HCT116 (cell line): ENCODE data around the gene STX10. TPM values are rescaled to one million over a fixed set of nuclear protein-coding genes. Genes with fewer than 3 reads are reported as not detected.
"Not testable (repeated sequence)": the region's sequence is repeated elsewhere in the genome, so short reads cannot be mapped to it uniquely, and the experiment has no call there.

Experiments
- ATAC-seq: fragments of 200-7000 bp; cut with Tn5 transposase; 2 replicates; pipeline ENCODE4 v1.9.1; 2020; ENCODE audit warnings: mild to moderate bottlenecking, moderate library complexity
- BruUV-seq: library from RNA; stranded (reverse); fragments of 400-500 nt; replicated peaks from 2 replicates; lab custom pipeline; 2021; lab: Mats Ljungman, UMichigan
- CTCF ChIA-PET: fragments of 300-600 bp; sonication (Branson Sonifier 250); formaldehyde crosslinking; loops from one replicate; lab custom pipeline; 2021; ENCODE audit warnings: antibody characterized with exemption; lab: Charles Lee
- POLR2A ChIA-PET: fragments of 300-600, 350-600 bp; sonication (Branson Sonifier 250); formaldehyde crosslinking; loops from one replicate; lab custom pipeline; 2021; ENCODE audit warnings: antibody characterized with exemption; lab: Charles Lee
- RAD21 ChIA-PET, 2 experiments: fragments of 300-600 bp; sonication (Branson Sonifier 250); formaldehyde crosslinking; loops; one replicate each; lab custom pipeline; 2023; ENCODE audit warnings: low total read pairs in 2 of 2; ENCODE audit not compliant: uncharacterized antibody in 2 of 2, unreplicated experiment in 2 of 2, low non-redundant PET in 1 of 2; lab: Charles Lee
- DNase-seq: peaks from one replicate; pipeline ENCODE4 v3.0.0-alpha.2; 2010; ENCODE audit warnings: low read depth, low spot score
- H2AFZ ChIP-seq: fragments of 200-600 bp; shearing (Covaris generic), sonication (generic); 2 replicates; pipeline ENCODE4 v1.6.1; 2017; ENCODE audit warnings: low read depth, mixed run types, mixed read lengths, antibody characterized with exemption, low read length; ENCODE audit not compliant: poor library complexity, severe bottlenecking
- H3K27ac ChIP-seq: 2 replicates; pipeline ENCODE4 v1.5.1; 2012; ENCODE audit warnings: low read depth, low read length
- H3K27me3 ChIP-seq: fragments of 200-600 bp; sonication (generic); 2 replicates; pipeline ENCODE4 v1.6.1; 2016; ENCODE audit warnings: mixed run types, low read length, mixed read lengths; ENCODE audit not compliant: insufficient read depth
- H3K36me3 ChIP-seq, 2 experiments: fragments of 200-500 bp in 1 of 2; fragments of 200-600 bp in 1 of 2; sonication (Bioruptor generic) in 1 of 2; sonication (generic) in 1 of 2; 2 replicates each; pipeline versions ENCODE4 v1.5.1 to v1.6.1; 2014 to 2016; ENCODE audit warnings: low read length in 2 of 2, inconsistent platforms in 1 of 2, mixed read lengths in 1 of 2, mixed run types in 1 of 2; ENCODE audit not compliant: insufficient read depth in 2 of 2, control insufficient read depth in 1 of 2
- H3K4me1 ChIP-seq, 2 experiments: fragments of 200-600 bp in 1 of 2; sonication (generic) in 1 of 2; 2 replicates each; pipeline versions ENCODE4 v1.5.1 to v1.6.1; 2012 to 2017; ENCODE audit warnings: low read length in 2 of 2, inconsistent platforms in 1 of 2, mild to moderate bottlenecking in 1 of 2, mixed read lengths in 1 of 2, mixed run types in 1 of 2, moderate library complexity in 1 of 2; ENCODE audit not compliant: insufficient read depth in 2 of 2, control insufficient read depth in 1 of 2
- H3K4me2 ChIP-seq: fragments of 200-600 bp; sonication (generic); 2 replicates; pipeline ENCODE4 v1.6.1; 2017; ENCODE audit warnings: mixed run types, low read length, mixed read lengths
- H3K4me3 ChIP-seq, 2 experiments: fragments of 200-600 bp in 1 of 2; sonication (generic) in 1 of 2; replicated peaks in 1 of 2; 2 replicates each; pipeline ENCODE4 v1.5.1; 2011 to 2016; ENCODE audit warnings: low read length in 2 of 2, control low read depth in 1 of 2, low read depth in 1 of 2, mild to moderate bottlenecking in 1 of 2, mixed read lengths in 1 of 2, mixed run types in 1 of 2
- H3K79me2 ChIP-seq: fragments of 200-600 bp; sonication (generic); 2 replicates; pipeline ENCODE4 v1.6.1; 2017; ENCODE audit warnings: mild to moderate bottlenecking, mixed run types, low read length, moderate library complexity, mixed read lengths; ENCODE audit not compliant: insufficient read depth
- H3K9ac ChIP-seq: fragments of 200-600 bp; sonication (generic); 2 replicates; pipeline ENCODE4 v1.6.1; 2016; ENCODE audit warnings: low read length, mixed read lengths
- H3K9me2 ChIP-seq: fragments of 200-600 bp; sonication (generic), shearing (Covaris generic); 2 replicates; pipeline ENCODE4 v1.6.1; 2017; ENCODE audit warnings: mixed run types, mild to moderate bottlenecking, moderate library complexity; ENCODE audit not compliant: insufficient read depth
- H3K9me3 ChIP-seq, 2 experiments: fragments of 200-500 bp in 1 of 2; fragments of 200-600 bp in 1 of 2; sonication (Bioruptor generic) in 1 of 2; sonication (generic) in 1 of 2; 2 replicates each; pipeline ENCODE4 v1.6.1; 2014 to 2017; ENCODE audit warnings: low read length in 2 of 2, mixed read lengths in 2 of 2, inconsistent platforms in 1 of 2, low read depth in 1 of 2, mild to moderate bottlenecking in 1 of 2, mixed run types in 1 of 2, moderate library complexity in 1 of 2; ENCODE audit not compliant: control insufficient read depth in 1 of 2, insufficient read depth in 1 of 2
- H4K20me1 ChIP-seq: fragments of 200-600 bp; sonication (generic), shearing (Covaris generic); 2 replicates; pipeline ENCODE4 v1.6.1; 2017; ENCODE audit warnings: mixed run types, mild to moderate bottlenecking, moderate library complexity; ENCODE audit not compliant: insufficient read depth
- CBX3 ChIP-seq: IDR thresholded peaks from 2 replicates; pipeline ENCODE4 v1.6.1; 2012; ENCODE audit warnings: low read depth
- CEBPB ChIP-seq: IDR thresholded peaks from 2 replicates; pipeline ENCODE4 v1.6.1; 2012; ENCODE audit warnings: low read depth
- EGR1 ChIP-seq: IDR thresholded peaks from 2 replicates; pipeline ENCODE4 v1.6.1; 2012; ENCODE audit warnings: low read depth
- EZH2 ChIP-seq: fragments of 200-600 bp; sonication (generic); IDR thresholded peaks from 2 replicates; pipeline ENCODE4 v1.6.1; 2017; ENCODE audit warnings: antibody characterized with exemption, mixed run types
- FOSL1 ChIP-seq: IDR thresholded peaks from 2 replicates; pipeline ENCODE4 v1.6.1; 2012; ENCODE audit warnings: low read depth
- POLR2A ChIP-seq: IDR thresholded peaks from 2 replicates; pipeline ENCODE4 v1.7.0; 2011; ENCODE audit warnings: borderline replicate concordance; ENCODE audit not compliant: insufficient read depth, insufficient read length; ENCODE audit errors: extremely low read depth
- SRF ChIP-seq: IDR thresholded peaks from 2 replicates; pipeline ENCODE4 v1.6.1; 2012; ENCODE audit warnings: low read depth
- TCF7L2 ChIP-seq: IDR thresholded peaks from 2 replicates; pipeline ENCODE4 v1.7.0; 2011; ENCODE audit warnings: borderline replicate concordance, inconsistent platforms; ENCODE audit not compliant: insufficient read depth, insufficient read length; ENCODE audit errors: extremely low read depth
- YY1 ChIP-seq: IDR thresholded peaks from 2 replicates; pipeline ENCODE4 v1.6.1; 2011; ENCODE audit warnings: low read length, low read depth, moderate library complexity, mild to moderate bottlenecking; ENCODE audit not compliant: insufficient replicate concordance; ENCODE audit errors: extremely low read depth
- intact Hi-C: fragments of 100-400 bp; cut with micrococcal nuclease; formaldehyde crosslinking; loops from 2 replicates; pipeline ENCODE4 v1.10.0; 2022
- total RNA-seq: library from RNA; stranded (reverse); gene quantifications from one replicate; pipeline ENCODE4 v1.2.1, GENCODE V29; 2021; ENCODE audit not compliant: unreplicated experiment

The STX10 gene
- total RNA-seq, 1 experiment from 2014 or later = 149 TPM

DNA sequence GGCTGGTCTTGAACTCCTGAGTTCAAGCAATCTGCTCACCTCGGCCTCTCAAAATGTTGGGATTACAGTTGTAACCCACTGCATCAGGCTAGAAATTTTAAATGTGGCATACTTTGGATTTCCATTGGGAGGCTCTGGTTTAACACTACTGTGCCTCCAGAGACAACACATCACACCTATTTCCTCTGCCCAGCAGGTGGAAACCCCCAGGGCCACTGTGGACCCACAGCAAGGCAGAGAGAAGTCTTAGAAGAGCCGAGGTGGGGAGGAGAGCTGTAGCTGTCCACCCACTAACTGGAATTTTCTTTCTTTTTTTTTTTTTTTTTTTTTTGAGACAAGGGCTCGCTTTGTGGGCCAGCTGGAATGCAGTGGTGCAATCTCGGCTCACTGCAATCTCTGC is 39.4 kb upstream of the STX10 start:
- POLR2A ChIA-PET = interaction anchor here (0.9 to 1.5 kb wide), 2 partner anchors 21 to 34 kb away, joined by 4 to 12 read pairs; no protein-coding TSS in a partner anchor
- ATAC-seq = no peak
- intact Hi-C loops = no loop called here

GRCh38 chr19:13187419-13187818 is 37.2 kb upstream of the STX10 start:
- no peaks in the 10 kb centered on the region for H3K9me3 ChIP-seq
- TF ChIP-seq EGR1 (no peak), YY1 (no peak), TCF7L2 (no peak), POLR2A (no peak), SRF (no peak), CBX3 (no peak), FOSL1 (no peak)
- no peak overlapping the region for H3K4me3 ChIP-seq
- H3K79me2 ChIP-seq = no peaks in the 10 kb centered on the region
- no peak overlapping the region for H2AFZ ChIP-seq
- H4K20me1 ChIP-seq = no peaks in the 10 kb centered on the region
- ChIA-PET RAD21 (no interaction called here), POLR2A (interaction anchor here (1.1 to 1.4 kb wide), 2 partner anchors 10 to 32 kb away, joined by 3 read pairs; no protein-coding TSS in a partner anchor), CTCF (no interaction called here)
- DNase-seq = no peak
- no peak overlapping the region for H3K9ac ChIP-seq
- H3K27me3 ChIP-seq = no peaks in the 10 kb centered on the region
- no peak for ATAC-seq
- peaks cover 18 to 28% of the 10 kb centered on the region in 2 experiments; a peak in 3 of 4 replicates for H3K4me1 ChIP-seq
- no peak overlapping the region for H3K4me2 ChIP-seq
- no TSS peak for BruUV-seq
- no peak overlapping the region for H3K27ac ChIP-seq
- H3K36me3 ChIP-seq = no peaks in the 10 kb centered on the region
- intact Hi-C loops = no loop called here
- no peaks in the 10 kb centered on the region for H3K9me2 ChIP-seq

More for the DNA sequence above, 39.4 kb upstream of the STX10 start:
- Histone ChIP-seq H3K9ac (no peak overlapping the region), H3K27me3 (no peaks in the 10 kb centered on the region), H3K9me3 (no peaks in the 10 kb centered on the region), H3K36me3 (no peaks in the 10 kb centered on the region), H4K20me1 (no peaks in the 10 kb centered on the region), H3K4me1 (peaks cover 21 to 39% of the 10 kb centered on the region in 2 experiments; a peak in 3 of 4 replicates), H3K4me2 (no peak overlapping the region), H3K4me3 (no peak overlapping the region), H3K27ac (no peak overlapping the region), H3K9me2 (no peaks in the 10 kb centered on the region), H3K79me2 (no peaks in the 10 kb centered on the region), H2AFZ (no peak overlapping the region)
- no peak for TF ChIP-seq EZH2
- no peak for TF ChIP-seq CEBPB
- no peak for DNase-seq
- ChIA-PET CTCF (interaction anchor here (0.6 to 0.9 kb wide), 3 partner anchors 17 to 743 kb away, joined by 3 to 5 read pairs (median 4); no protein-coding TSS in a partner anchor), RAD21 (no interaction called here)
- BruUV-seq = no TSS peak

GRCh38 chr19:13186688-13187087 is 36.5 kb upstream of the STX10 start:
- H3K9me3 ChIP-seq, H3K36me3 ChIP-seq, H2AFZ ChIP-seq, H3K9ac ChIP-seq, H3K4me3 ChIP-seq, BruUV-seq, DNase-seq, H3K79me2 ChIP-seq, RAD21 ChIA-PET, H4K20me1 ChIP-seq, intact Hi-C loops, H3K4me2 ChIP-seq, H3K9me2 ChIP-seq, H3K27me3 ChIP-seq, ATAC-seq: not testable (repeated sequence)
- CTCF ChIA-PET = interaction anchor here (1.1 to 1.2 kb wide), 2 partner anchors 90 to 221 kb away, joined by 3 to 4 read pairs; no protein-coding TSS in a partner anchor
- Histone ChIP-seq H3K27ac (peak overlapping the region; percentile 26; the same call in 1 of the 2 replicates), H3K4me1 (peaks cover 22 to 34% of the 10 kb centered on the region in 2 experiments; a peak in 3 of 4 replicates)
- POLR2A ChIA-PET = interaction anchor here (1.0 to 1.7 kb wide), 5 partner anchors 10 to 34 kb away, joined by 5 to 9 read pairs (median 6); no protein-coding TSS in a partner anchor
